Left lung (tissue), 10 donors: ENCODE results near the gene MTR. TPM values are rescaled to one million over a fixed set of nuclear protein-coding genes. Genes with fewer than 3 reads are reported as not detected.

Experiments
- ATAC-seq: fragments of 200-7000 bp; cut with Tn5 transposase; one replicate; pipeline ENCODE4 v1.9.1; 2020; ENCODE audit warnings: moderate library complexity
- DNase-seq, 4 donors: peaks; one replicate each; pipeline ENCODE4 v3.0.0-alpha.2; 2013 to 2020
- H3K27ac ChIP-seq, 2 donors: fragments of 200-600 bp; sonication (generic) in 1 of 2; one replicate each; pipeline versions ENCODE4 v1.5.0 to v1.8.0; 2020 to 2021
- H3K27me3 ChIP-seq, 2 donors: fragments of 200-600 bp; sonication (generic) in 1 of 2; one replicate each; pipeline versions ENCODE4 v1.5.0 to v1.8.0; 2020 to 2021
- H3K36me3 ChIP-seq, 2 donors: fragments of 200-600 bp; sonication (generic) in 1 of 2; one replicate each; pipeline versions ENCODE4 v1.5.0 to v1.8.0; 2020 to 2021
- H3K4me1 ChIP-seq, 2 donors: fragments of 200-600 bp; one replicate each; pipeline ENCODE4 v1.8.0; 2021
- H3K4me3 ChIP-seq, 2 donors: fragments of 200-600 bp; sonication (generic) in 1 of 2; one replicate each; pipeline versions ENCODE4 v1.5.0 to v1.8.0; 2020 to 2021; ENCODE audit warnings: mild to moderate bottlenecking in 1 of 2
- H3K9me3 ChIP-seq, 2 donors: fragments of 200-600 bp; sonication (generic) in 1 of 2; one replicate each; pipeline versions ENCODE4 v1.5.0 to v1.8.0; 2020 to 2021
- CTCF ChIP-seq, 2 donors: fragments of 200-600 bp; sonication (generic) in 1 of 2; IDR thresholded peaks; one replicate each; pipeline versions ENCODE4 v1.5.0 to v1.8.0; 2021; ENCODE audit warnings: antibody characterized with exemption in 2 of 2
- intact Hi-C, 2 donors: fragments of 100-400 bp; cut with DNase I; formaldehyde crosslinking; loops; one replicate each; pipeline versions ENCODE4 v1.11.2 to v1.14.2; 2022
- polyA plus RNA-seq, 6 donors: library from polyadenylated mRNA; unstranded; fragments of 120-200 nt; gene quantifications; one replicate each; pipeline ENCODE4 v1.2.1, GENCODE V29; 2013; ENCODE audit not compliant: insufficient read length in 6 of 6
- total RNA-seq, 2 donors: library from RNA; stranded (reverse); fragmentation: NEBNext Ultra II Directional; extraction: Animal tissue kit (Norgen Biotek cat#: 25700); gene quantifications; one replicate each; pipeline ENCODE4 v1.2.1, GENCODE V29; 2021
- donor health status: DM: no; HTN: yes; CAD: no.
- donor health status: DM: no; HTN: no; CAD: no.

MTR gene
- total and polyA plus RNA-seq, 8 donors: 35.9 to 52.2 (median 42.3) TPM

DNA sequence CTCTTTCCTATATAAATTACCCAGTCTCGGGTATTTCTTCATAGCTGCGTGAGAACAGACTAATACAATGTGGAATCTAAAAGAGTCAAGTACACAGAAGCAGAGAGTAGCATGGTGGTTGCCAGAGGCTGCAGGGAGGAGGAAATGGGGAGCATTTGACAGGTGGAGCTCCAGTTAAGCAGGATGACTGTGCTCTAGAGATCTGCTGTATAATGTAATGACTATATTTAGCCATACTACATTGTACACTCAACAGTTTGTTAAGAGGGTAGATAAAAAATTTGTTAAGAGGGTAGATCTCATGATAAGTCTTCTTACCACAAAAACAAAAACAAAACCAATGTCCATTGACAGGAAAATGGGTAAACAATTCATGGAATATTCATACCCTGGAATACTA is 127.1 kb downstream of the MTR start:
- Histone ChIP-seq H3K9me3 (peaks cover 0 to 11% of the 10 kb centered on the region in 2 donors), H3K4me3 (no peak overlapping the region), H3K36me3 (no peaks in the 10 kb centered on the region), H3K4me1 (no peaks in the 10 kb centered on the region), H3K27ac (no peak overlapping the region), H3K27me3 (no peaks in the 10 kb centered on the region)
- ATAC-seq (no peak), DNase-seq (no peak)
- no peak for TF ChIP-seq CTCF (IDR thresholded peaks at IDR 0.05)
- intact Hi-C loops: no loop called here

GRCh38 chr1:236925386-236925785 is 130.3 kb downstream of the MTR start:
- no peaks in the 10 kb centered on the region for H3K4me1 ChIP-seq

DNA sequence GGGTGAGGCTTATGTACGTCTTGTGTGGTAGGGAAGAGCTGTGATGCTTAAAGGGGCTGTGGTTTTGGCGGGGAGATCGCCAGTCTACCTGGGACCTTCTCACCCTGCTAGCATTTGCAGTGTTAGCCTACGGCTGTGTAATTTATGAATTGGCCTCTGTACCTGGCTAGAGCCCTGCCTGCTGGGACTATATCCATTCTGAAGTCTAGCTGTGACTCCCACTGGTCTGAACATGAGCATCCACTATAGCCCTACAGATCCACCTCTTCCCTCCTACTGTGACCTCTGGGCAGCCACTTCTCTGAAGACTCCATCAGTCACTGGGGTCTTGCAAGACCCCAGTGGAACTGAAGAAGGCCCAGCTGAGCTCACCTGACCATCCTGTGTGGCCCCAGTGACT is 135.4 kb downstream of the MTR start:
- H3K27me3 ChIP-seq: no peaks in the 10 kb centered on the region
- intact Hi-C loops: no loop called here
- no peak overlapping the region for H3K4me3 ChIP-seq
- H3K36me3 ChIP-seq: no peaks in the 10 kb centered on the region
- TF ChIP-seq CTCF (IDR thresholded peaks at IDR 0.05): no peak
- H3K27ac ChIP-seq: no peak overlapping the region
- H3K4me1 ChIP-seq: no peaks in the 10 kb centered on the region
- no peaks in the 10 kb centered on the region for H3K9me3 ChIP-seq
- no peak for DNase-seq
- no peak for ATAC-seq

More at GRCh38 chr1:236925386-236925785, 130.3 kb downstream of the MTR start:
- no peak for TF ChIP-seq CTCF (IDR thresholded peaks at IDR 0.05)
- Histone ChIP-seq H3K4me3 (no peak overlapping the region), H3K36me3 (no peaks in the 10 kb centered on the region), H3K27ac (no peak overlapping the region), H3K27me3 (no peaks in the 10 kb centered on the region), H3K9me3 (no peaks in the 10 kb centered on the region)
- ATAC-seq: no peak
- intact Hi-C loops: no loop called here
- DNase-seq: no peak

DNA sequence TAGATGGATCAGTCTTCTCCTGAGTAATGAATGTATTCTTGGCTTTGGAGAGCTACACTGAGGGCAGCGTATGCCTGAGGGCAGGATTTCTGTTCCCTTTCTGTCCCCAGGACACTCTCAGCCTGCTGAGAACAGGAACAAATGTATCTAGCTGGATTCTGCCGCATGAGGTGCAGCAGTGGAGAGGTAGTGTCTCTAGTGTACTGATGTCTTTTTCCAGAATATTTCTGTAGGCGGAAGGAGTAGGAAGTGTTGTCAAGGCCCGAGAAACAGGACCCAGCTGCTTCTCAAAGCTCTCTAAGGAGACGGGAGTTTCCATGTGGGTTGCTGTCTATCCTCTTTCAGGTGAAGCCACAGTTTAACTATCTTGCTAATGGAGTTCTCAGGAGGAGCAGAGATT is 143.7 kb downstream of the MTR start:
- H3K27ac ChIP-seq: no peak overlapping the region
- no peaks in the 10 kb centered on the region for H3K27me3 ChIP-seq
- no peaks in the 10 kb centered on the region for H3K36me3 ChIP-seq
- no peak overlapping the region for H3K4me3 ChIP-seq
- no peak for ATAC-seq
- no peak for TF ChIP-seq CTCF (IDR thresholded peaks at IDR 0.05)
- H3K4me1 ChIP-seq: no peaks in the 10 kb centered on the region
- peak in 1 of 4 donors; percentile 2 for DNase-seq
- peaks cover 0 to 4% of the 10 kb centered on the region in 2 donors for H3K9me3 ChIP-seq
- intact Hi-C loops: no loop called here

DNA sequence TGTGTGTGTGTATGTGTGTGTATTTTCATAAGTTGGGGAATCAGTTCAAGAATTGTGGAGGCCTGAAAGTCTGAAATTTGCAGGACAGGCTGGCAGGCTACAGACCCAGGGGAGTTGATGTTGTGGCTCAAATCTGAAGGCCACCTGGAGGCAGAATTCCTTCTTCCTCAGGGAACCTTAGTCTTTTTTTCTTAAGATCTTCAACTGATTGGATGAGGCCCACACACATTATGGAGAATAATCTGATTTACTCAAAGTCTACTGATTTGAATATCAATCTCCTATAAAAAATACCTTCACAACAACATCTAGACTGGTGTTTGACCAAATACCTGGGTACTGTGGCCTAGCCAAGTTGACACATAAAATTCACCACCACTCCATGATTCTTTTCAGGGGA is 147.3 kb downstream of the MTR start:
- H3K27me3 ChIP-seq: no peaks in the 10 kb centered on the region
- no peak overlapping the region for H3K27ac ChIP-seq
- intact Hi-C loops: no loop called here
- H3K4me1 ChIP-seq: no peaks in the 10 kb centered on the region
- DNase-seq: no peak
- H3K4me3 ChIP-seq: no peak overlapping the region
- TF ChIP-seq CTCF (IDR thresholded peaks at IDR 0.05): no peak
- H3K36me3 ChIP-seq: no peaks in the 10 kb centered on the region
- peaks cover 0 to 4% of the 10 kb centered on the region in 2 donors for H3K9me3 ChIP-seq
- ATAC-seq: no peak
